Ammon's horn (tissue), 1 donor: ENCODE results near the gene TBL3.
A peak's percentile ranks its signal among the peaks of the same experiment; 100 is the strongest.

Source experiments
- DNase-seq: peaks from one replicate; pipeline ENCODE4 v3.0.0-alpha.2; 2016; ENCODE audit warnings: low spot score

TBL3 gene

GRCh38 chr16:1982991-1983543 lies 11.2 kb downstream of the TBL3 start:
- DNase-seq: no peak

- DNase-seq: peak; percentile 91
Measured at GRCh38 chr16:1983544-1984346, 11.9 kb downstream of the TBL3 start, which contains the start of gene GFER. TSS of gene GFER (plus strand) at chr16:1984193. CDS start at chr16:1984219, 26 bp downstream.

DNA sequence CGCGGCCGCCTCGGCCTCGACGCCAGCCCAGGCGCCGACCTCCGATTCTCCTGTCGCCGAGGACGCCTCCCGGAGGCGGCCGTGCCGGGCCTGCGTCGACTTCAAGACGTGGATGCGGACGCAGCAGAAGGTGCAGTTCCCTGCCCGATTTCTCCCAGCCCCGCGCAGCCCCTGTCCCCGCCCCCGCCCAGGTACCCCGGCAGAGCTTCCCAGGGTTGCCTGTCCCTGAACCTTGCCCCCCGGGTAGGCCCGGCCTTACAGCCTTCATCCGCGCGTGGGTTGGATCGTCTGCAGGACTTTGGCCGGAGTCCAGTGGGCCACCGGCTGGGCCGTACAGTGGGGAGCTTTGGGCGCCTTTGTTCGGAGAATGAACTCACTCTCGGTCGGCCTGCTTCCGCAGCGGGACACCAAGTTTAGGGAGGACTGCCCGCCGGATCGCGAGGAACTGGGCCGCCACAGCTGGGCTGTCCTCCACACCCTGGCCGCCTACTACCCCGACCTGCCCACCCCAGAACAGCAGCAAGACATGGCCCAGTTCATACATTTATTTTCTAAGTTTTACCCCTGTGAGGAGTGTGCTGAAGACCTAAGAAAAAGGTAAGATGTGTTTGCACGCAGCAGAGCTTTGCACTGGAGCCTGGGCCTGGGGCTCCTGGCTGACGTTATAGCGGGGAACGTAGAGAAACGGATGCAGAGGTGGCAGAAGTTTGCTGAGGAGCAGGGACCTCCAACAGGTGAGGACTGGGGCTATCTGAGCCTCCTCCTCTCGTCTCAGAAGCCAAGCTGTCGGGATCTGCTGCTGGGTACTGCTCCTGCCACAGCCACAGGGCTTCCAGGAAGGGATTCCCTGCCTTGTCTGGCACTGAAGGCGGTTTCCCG lies 12.7 kb downstream of the TBL3 start:
- no peak for DNase-seq

- DNase-seq: no peak
Measured at GRCh38 chr16:1985466-1986150, 13.8 kb downstream of the TBL3 start.

- no peak for DNase-seq
Measured at GRCh38 chr16:1987198-1987597, 15.3 kb downstream of the TBL3 start.

- no peak for DNase-seq
Measured at GRCh38 chr16:1989209-1990100, 17.6 kb downstream of the TBL3 start, which contains the start of gene SYNGR3. TSS of gene SYNGR3 (plus strand) at chr16:1989970. CDS start at chr16:1990103, 133 bp downstream.

GRCh38 chr16:1990101-1990350 lies 18.2 kb downstream of the TBL3 start:
- no peak for DNase-seq

DNA sequence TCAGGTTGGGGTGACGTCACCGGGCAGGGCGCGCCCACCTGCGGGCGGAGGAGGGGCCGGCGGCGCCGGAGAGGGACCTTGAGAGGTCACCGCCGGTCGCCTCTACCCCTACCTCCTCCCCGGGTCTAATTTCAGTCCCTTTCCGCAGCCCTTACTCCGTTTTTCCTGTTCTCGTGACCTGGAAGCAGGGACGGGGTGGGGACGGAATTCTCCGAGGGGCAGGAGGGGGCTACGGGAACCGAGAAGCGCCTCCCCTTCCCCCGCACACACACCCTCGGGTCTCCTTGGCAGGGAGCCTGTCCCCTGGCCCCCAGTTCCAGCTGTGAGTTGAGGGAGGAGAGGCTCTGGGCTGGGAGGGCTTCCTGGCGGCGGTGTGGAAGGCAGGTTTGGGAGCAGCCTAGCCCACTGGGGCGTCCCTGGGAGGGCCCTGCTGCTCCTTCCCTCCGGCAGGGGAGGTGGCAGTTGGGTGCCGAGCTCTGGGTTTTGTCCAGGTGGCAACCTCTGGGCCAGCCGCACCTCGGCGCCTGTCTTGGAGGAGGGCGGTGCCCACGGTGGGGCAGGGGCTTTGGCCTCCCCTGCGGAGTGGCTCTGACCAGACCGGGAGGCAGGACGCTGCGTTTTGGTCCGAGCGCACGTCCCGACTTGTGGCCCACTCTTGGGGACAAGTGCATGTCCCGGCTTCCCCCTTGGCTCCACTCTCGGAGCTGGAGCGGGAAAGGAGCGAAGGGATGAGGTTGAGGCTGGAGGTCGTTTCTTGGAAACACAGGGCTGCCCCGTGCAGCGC lies 18.7 kb downstream of the TBL3 start:
- no peak for DNase-seq

GRCh38 chr16:1991135-1991551 lies 19.3 kb downstream of the TBL3 start:
- no peak for DNase-seq

DNA sequence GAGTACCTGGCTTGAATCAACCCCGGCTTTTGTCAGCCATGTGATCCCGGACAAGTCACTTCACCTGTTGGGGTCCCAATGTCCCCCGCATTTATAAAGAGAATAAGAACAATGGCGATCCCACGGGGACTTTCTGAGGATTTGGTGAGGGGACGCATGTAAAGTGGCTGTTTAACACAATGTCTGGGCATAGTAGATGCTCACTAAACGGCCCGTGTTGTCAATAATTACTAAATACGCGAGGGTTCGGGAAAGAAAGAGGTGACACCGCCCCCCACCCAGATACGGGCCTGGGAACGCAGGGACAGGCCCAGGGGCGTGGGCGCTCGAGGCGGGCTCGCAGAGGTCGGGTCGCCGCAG lies 19.7 kb downstream of the TBL3 start:
- DNase-seq: no peak

DNA sequence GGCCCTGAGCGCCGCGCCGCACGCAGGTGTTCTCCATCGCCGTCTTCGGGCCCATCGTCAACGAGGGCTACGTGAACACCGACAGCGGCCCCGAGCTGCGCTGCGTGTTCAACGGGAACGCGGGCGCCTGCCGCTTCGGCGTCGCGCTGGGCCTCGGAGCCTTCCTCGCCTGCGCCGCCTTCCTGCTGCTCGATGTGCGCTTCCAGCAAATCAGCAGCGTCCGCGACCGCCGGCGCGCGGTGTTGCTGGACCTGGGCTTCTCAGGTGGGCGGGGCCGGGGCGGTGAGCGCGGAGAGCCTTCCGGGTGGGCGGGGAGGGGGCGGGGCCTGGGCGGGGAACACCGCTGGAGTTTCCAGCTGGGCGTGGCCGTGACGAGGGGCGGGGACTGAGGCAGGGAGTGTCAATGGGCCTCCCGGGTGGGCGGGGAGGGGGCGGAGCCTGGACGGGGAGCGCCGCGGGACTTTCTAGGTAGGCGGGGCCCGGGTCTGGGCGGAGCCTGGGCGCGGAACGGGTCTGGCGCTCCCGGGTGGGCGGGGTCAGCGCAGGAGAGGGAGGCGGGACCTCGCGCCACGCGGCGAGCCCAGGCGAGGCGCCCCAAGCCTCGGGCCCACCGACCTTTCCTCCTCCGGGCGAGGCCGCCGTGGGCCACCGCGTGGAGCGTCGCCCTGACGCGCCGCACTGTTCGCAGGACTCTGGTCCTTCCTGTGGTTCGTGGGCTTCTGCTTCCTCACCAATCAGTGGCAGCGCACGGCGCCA lies 20.3 kb downstream of the TBL3 start:
- peak; percentile 83 for DNase-seq

DNA sequence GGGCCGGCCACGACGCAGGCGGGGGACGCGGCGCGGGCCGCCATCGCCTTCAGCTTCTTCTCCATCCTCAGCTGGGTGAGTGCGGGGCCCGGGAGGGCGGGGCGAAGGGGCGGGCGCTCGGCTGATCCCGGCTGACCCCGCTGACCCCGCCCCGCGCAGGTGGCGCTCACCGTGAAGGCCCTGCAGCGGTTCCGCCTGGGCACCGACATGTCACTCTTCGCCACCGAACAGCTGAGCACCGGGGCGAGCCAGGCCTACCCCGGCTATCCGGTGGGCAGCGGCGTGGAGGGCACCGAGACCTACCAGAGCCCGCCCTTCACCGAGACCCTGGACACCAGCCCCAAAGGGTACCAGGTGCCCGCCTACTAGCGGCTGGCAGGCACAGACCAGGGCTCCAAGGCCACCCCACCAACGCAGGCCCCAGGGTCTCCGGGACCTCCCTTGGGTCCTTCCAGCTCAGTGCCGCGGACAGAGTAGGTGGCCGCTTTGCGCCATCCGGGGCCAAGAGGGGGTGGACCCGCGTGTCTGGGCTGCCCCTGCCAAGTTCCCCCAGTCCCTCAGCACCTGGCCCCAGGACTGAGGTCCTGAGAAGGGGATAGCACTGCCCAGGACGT lies 21.0 kb downstream of the TBL3 start:
- DNase-seq: no peak

DNA sequence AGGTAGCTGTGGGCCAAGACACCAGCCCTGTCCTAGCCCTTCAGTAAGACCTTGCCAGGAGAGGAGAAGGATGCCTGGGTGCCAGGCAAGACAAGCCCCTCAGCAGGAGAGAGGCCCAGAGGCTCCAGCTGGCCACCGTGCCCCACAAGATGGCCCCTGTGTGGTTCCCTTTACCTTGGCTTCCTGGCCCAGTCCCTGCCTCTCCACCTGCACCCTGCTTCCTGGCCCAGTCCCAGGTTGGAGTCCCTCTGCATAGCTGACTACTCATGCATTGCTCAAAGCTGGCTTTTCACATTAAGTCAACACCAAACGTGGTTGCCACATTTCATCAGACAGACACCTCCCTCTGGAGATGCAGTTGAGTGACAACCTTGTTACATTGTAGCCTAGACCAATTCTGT lies 21.9 kb downstream of the TBL3 start:
- DNase-seq: no peak

- DNase-seq: no peak
Measured at GRCh38 chr16:1997494-1998359, 25.9 kb downstream of the TBL3 start.

- DNase-seq: no peak
Measured at GRCh38 chr16:1998360-1998835, 26.5 kb downstream of the TBL3 start.

- DNase-seq: no peak
Measured at GRCh38 chr16:1998852-1999801, 27.3 kb downstream of the TBL3 start.
